Skeletal muscle cell (primary cell): ENCODE measurements around the gene FNBP1.
"Not testable (repeated sequence)": the region's sequence is repeated elsewhere in the genome, so short reads cannot be mapped to it uniquely, and the experiment has no call there.

Experiments
- DNase-seq: peaks from one replicate; pipeline ENCODE4 v3.0.0-alpha.2; 2010; ENCODE audit warnings: low read depth
- H3K4me3 ChIP-seq: 2 replicates; pipeline ENCODE4 v1.5.1; 2011; ENCODE audit warnings: low read depth, mild to moderate bottlenecking, control low read depth, low read length, moderate library complexity

FNBP1 gene

DNA sequence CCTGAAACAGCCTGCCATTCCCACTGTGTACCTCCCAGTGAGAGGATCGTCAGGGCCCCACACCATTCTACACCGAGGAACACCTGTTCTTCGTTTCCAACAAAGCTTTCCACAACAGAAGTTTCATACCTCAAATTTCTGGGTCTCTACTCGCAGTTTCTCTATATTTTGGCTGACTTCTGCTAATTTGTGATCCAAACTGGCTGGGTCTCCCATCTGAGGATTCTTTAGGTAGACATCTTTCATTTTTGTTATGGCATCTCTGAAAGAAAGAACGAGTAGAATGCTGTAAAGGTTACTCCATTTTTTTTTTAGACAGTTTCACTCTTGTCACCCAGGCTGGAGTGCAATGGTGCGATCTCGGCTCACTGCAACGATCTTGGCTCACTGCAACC, 140.3 kb downstream of the FNBP1 start:
- no peak overlapping the region for H3K4me3 ChIP-seq
- DNase-seq, result no peak

DNA sequence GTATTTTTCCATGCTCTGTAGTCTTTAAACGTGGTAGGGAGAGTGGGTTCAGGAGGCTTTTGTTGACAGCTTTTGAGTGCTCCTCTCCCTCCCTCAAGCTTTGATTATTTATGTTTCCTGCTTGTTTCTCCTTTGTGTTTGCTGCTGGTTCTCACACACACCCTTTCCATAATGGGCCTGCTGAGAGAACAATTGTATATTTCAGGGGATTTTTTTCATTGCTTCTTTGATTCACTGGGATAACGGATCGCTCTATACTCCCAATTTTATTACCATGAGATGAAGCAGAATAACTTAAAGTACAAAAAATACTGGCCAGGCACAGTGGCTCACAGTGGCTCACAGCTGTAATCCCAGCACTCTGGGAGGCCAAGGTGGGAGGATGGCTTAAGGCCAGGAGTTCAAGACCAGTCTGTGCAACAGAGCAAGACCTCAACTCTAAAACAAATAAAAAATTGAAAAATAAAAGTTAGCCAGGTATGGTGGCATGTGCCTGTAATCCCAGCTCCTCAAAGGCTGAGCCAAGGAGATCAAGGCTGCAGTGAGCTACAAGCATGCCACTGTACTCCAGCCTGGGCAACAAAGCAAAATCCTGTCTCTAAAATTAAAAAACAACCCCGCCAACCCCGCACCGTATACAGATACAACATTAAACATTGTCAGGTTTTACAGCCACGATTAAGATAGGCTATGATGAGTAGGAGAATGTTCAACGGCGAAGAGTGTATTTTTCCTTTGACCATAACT, 140.8 kb downstream of the FNBP1 start:
- no peak overlapping the region for H3K4me3 ChIP-seq
- no peak for DNase-seq

DNA sequence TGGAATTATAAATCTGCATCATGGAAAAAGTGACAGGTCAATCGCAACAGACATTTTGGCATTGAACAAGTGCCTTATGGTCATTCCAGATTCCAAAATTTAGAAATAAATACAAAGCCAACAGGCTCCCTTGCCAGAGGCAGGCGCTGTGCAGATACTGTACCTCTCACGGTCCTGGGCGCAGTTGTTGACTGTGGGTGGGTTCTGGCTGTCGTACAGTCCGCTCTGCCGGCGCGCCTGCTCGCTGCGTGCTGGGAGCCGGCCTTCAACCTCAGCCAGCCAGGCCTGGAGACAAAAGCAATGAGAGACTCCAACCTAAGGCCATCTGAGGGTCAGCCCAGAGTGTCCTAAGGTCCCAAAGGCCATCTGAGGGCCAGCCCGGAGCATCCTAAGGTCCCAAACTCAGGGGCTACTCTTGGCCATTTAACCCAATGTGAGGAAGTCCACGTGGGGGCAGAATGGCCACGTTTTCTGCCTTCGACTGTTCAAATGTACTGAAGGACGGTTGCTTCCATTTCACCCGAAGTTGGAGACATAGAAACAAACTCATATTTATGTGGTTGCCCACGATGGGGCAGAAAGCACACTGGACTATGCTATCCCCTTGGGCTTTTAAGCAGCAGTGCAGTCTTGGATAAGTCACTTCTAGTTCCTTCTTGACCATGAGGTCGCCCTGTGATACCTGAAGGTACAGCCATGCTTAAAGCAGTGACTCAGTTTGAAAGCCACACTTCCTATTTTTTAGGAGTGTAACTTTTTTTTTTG, 142.5 kb downstream of the FNBP1 start:
- H3K4me3 ChIP-seq, result no peak overlapping the region
- DNase-seq, result no peak

DNA sequence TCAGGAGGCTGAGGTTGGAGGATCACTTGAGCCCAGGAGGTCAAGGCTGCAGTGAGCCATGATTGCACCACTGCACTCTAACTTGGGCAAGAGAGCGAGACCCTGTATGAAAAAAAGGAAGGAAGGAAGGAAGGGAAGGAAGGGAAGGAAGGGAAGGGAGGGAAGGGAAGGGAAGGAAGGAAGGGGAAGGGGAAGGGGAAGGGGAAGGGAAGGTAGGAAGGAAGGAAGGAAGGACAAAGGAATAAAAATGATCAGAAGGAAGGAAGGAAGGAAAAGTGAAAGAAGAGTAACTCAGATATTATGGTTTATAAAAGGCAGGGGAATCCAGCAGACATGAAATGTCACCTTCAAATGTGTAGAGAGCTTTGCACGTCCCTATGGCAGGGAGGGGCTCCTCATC, 143.4 kb downstream of the FNBP1 start:
- H3K4me3 ChIP-seq, result no peak overlapping the region
- DNase-seq, result no peak

DNA sequence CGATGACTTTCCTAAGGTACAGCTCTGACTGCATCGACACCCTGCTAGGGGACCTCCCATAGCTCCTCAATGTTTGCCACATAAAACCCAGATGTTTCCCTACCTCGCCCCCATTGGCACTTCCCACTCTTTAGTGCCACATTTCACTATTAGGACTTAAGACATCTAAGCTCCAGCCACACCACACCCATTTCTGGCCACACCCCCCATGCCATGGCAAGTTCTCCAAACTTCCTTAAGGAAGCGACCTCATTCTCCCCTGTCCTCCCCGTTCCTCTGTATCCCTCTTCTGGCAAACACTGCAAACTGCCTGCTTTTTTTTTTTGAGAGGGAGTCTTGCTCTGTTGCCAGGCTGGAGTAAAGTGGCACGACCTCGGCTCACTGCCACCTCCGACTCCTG, 144.8 kb downstream of the FNBP1 start:
- no peak for DNase-seq
- no peak overlapping the region for H3K4me3 ChIP-seq

DNA sequence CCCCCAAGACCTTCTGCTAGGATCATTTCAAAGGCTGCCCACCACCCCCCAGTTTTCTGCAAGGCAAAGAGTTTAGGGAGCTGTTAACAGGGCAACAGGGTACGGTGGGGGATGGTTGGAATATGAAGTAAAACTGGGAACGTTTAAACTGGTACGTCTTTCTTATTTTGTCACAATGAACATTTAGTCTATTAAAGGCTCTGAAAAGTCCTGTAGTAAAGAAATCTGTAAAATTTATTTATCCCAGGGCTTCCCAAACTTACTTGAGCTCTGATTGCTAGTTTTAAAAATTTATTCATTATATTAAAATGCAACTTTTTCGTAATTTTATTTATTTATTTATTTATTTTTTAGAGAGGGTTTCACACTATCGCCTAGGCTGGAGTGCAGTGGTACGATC, 145.7 kb downstream of the FNBP1 start:
- no peak overlapping the region for H3K4me3 ChIP-seq
- DNase-seq, result no peak

DNA sequence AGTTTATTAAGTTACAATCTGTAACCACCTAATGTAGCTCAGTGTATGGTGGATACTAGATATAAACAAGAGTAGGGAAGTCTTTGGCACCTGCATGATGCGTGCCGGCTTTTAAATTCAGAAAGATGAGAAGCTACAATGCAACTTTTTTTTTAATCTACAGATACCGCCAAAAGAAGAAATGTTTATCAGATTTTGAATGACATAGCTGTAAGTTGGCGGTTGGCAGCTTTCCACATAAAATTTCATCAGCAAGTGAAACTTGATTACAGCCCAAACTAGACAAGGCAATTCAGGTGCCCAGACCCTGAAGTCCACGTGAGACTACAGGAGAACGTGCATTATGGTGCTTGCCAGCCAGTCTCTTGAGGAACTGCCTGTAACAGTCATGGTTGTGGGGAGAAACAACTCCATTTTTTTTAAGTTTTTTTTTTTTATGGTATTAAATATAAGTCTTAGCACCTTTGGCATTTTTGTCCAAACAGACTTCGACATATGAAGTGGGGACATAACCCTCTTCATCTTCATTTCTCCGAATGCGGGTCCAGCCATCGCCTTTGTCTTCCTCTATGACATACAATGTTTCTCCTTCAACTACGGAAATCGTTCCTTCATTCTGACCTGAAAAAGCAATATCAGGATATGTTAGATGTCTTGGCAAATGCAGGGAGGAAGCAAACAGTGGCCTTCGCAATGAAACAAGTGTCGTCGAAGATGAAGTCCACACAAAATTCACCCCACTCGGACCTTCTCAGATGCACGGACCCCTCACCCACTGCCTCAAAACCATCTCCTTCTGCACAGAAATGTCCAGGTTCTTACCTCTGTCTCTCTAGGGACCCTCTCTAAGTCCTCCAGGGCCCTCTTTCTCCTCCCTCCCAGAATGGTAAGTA, 147.4 kb downstream of the FNBP1 start:
- H3K4me3 ChIP-seq, result no peak overlapping the region
- DNase-seq, result no peak

DNA sequence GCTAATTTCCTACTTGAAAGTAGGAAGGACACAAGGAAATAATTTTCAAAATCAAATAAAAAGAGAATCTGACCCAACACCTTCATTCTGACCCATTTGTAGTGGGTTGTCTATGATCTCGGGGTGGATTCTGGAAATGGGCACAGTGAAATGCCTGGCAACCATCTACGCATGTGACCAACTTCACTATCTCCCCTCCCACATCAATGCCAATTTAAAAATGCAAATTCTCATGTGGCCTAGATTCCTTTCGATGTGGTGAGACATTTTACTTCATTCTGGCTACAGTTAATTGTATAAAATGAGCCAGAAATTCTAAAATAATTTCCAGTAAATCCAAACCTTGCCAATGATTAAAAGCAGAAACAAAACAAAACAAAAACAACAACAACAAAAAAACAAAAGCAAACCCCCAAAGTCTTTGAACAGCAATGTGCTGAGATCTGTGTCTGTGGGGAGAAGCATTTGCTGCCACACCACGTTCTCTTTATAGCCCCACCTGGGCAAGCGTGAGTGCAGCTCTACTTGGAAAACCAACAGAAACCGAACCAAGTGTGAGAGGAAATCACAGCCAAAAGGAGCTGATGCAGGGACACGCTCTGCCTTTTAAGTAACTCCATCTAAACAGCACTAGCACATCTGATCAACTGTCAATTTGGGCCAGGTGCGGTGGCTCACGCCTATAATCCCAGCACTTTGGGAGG, 148.7 kb downstream of the FNBP1 start:
- no peak overlapping the region for H3K4me3 ChIP-seq
- DNase-seq, result no peak

DNA sequence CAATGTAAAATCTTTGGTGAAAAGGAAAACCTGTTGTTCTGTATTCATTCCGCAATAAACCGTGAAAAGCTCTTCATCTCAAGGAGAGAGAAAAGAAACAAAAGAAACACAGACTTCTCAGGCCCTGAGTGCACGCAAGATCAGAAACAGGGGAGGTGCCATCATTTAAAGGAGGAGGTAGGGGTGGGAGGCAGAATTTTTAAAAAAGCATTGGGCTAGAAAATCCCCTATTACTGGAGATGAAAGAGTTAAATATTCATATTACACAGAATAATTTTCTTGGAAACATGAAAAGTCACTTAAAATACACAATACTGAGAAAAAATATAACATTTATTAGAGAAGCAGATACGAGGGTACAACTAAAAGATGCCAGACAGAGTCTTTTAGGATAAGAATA, 151.4 kb downstream of the FNBP1 start:
- no peak for DNase-seq
- H3K4me3 ChIP-seq, result no peak overlapping the region

DNA sequence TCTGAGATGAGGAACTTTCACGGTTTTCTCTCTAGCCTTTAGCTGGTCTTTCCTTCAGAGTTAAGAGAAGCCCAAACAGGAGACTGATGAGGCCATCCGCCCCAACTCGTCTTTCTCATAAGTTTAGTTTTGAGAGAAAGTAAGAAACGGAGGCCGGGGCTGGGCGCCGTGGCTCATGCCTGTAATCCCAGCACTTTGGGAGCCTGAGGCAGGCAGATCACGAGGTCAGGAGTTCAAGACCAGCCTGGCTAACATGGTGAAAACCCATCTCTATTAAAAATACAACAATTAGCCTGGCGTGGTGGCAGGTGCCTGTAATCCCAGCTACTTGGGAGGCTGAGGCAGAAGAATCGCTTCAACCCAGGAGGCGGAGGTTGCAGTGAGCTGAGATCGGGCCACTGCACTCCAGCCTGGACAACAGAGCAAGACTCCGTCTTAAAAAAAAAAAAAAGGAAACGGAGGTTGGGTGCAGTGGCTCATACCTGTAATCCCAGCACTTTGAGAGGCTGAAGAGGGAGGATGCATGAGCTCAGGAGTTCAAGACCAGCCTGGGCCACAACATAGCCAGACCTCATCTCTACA, 152.2 kb downstream of the FNBP1 start:
- H3K4me3 ChIP-seq, DNase-seq: not testable (repeated sequence)

DNA sequence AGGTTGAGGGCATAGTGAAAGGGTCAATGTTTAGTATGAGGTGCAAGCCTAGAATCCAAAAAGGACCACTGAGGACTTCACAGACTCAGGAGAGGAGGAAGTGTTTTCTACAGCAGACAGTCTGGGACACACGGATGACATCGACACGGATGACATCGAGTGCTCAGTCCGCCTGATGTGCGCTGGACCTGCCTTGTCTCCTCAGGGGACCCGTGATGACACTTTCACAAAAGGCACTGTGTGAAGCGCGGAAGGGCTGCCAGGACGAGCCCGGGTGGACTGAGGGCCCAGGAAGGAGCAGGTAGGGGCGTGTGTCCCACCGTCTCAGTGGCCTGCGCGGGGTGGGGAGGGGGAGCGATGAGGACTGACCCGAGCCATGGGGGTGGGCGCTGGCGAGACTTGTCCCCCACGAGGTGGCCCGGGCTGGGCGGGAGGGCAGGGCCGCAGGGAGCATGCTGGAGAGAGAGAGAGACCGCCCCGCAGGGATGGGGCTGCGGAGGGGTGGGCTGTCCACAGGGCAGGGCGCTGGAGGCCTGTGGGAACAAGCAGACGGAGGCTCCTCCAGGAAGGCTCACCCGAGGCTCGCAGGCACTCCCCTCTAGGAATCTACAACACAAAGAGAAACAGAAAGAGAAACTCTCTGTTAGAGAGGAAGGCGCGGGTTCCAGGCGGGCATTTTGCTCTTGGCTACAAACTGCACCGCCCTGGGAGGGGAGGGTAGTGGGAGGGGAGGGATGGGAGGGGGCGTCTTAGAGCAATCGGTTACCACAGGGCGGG, 152.9 kb downstream of the FNBP1 start:
- no peak for DNase-seq
- H3K4me3 ChIP-seq, result no peak overlapping the region

DNA sequence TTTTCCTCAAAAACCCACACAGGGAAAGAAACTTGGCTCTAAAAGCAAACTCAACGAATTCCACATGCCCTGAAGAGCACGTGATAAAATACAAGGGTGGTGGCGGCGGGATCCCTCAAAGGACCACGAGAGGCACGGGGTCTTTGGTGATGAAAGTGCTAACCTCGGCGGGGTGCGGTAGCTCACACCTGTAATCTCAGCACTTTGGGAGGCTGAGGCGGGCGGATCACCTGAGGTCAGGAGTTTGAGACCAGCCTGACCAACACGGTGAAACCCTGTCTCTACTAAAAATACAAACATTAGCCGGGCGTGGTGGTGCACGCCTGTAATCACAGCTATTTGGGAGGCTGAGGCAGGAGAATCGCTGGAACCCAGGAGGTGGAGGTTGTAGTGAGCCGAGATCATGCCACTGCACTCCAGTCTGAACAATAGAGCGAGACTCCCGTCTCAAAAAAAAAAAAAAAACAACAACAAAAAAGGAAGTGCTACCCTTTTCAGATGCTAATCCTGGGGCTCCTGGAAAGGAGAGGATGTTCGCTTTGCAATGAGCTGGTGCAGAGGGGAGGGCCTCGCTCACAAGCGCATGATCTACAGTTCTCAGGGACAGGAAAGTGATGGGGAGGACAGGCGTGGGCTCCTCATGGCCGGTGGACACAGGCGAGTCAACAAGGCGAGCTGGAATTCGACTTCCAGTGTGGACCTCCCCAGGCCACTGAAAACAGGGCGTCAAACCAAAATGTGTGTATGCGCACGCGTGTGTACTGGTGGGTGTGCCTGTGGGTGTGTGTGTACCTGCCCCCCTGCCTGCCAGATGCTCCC, 153.7 kb downstream of the FNBP1 start:
- DNase-seq, result no peak
- no peak overlapping the region for H3K4me3 ChIP-seq

DNA sequence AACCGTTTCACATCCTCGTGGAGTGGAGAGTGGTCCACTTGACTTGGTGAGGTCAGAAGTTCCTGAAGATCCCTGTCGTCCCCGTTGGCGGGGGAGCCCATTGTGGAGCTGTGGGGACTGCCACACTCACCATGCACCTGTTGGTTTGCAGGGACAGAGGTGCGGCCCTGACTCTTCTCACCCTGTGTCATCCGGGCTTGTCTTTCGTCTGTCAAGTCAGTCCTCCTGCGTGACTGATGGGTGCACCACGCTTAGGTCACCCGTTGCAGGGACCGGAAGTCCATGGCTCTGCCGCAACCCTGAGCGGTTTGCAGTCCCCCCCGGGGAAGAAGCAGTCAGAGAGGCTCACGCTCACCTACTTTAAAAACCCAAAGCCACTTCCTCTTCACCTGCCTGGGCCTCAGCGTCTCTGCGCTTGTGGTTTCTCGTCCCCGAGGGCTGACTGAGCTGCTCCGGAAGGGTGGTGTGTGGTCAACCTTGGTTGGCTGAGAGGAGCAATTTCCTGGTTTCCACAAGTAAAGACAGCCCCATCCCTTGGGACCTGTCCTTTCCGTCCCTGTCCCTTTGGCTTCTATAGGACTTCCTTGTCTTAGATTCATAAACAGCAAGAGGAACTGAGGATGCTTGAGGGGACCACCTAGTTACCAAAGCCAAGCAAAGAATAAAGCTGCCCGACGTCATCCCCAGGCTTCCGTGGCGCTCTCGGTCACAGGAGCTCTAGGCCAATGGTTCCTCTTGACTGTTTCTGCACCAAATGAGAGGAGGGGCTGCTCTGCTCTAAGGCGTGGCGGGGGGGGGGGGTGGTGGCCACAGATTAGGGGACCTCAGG, 154.5 kb downstream of the FNBP1 start:
- no peak for DNase-seq
- no peak overlapping the region for H3K4me3 ChIP-seq

DNA sequence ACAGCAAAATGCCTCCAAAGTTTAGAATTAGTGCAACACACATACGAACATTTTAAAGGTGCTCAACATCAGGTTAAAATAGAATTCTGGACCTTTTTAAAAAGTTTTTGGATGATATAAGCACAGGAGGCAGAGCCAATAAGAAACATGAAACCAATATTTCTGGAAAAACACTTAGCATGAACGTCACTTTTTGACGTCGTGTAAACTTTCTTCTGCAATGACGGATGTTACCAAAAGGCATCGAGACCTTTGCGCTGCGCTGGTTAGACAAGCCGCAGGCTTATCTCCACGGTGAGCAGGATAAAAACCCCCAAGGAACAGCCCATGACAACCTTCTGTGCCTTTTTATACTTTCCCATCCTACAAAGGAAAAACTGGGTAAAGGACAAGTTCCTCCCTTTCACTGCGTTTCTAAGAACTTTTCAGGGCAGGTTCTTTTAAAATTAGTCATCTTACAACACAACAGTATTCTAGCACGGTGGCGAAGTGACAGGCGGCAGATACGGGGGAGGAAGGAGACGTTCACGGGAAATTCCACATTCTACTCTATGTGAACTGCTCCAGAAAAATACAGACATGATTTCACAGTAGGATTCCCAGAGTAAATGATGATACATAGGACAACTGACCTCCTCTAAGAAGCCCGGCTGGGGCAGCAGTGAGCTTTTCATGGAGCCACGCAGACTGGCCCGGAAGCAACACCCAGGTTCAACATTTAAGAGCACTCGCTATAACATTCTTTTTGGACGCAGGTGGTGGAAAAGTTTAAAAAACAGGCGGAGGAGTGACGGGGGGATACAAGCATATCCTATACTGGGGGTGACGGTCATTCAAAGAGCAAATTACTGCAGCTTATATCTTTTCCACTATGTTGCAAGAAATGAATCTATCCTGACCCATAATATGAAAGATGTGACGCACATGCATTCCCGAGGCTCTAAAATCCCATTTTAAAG, 155.4 kb downstream of the FNBP1 start:
- H3K4me3 ChIP-seq, result no peak overlapping the region
- peak; percentile 27 for DNase-seq

DNA sequence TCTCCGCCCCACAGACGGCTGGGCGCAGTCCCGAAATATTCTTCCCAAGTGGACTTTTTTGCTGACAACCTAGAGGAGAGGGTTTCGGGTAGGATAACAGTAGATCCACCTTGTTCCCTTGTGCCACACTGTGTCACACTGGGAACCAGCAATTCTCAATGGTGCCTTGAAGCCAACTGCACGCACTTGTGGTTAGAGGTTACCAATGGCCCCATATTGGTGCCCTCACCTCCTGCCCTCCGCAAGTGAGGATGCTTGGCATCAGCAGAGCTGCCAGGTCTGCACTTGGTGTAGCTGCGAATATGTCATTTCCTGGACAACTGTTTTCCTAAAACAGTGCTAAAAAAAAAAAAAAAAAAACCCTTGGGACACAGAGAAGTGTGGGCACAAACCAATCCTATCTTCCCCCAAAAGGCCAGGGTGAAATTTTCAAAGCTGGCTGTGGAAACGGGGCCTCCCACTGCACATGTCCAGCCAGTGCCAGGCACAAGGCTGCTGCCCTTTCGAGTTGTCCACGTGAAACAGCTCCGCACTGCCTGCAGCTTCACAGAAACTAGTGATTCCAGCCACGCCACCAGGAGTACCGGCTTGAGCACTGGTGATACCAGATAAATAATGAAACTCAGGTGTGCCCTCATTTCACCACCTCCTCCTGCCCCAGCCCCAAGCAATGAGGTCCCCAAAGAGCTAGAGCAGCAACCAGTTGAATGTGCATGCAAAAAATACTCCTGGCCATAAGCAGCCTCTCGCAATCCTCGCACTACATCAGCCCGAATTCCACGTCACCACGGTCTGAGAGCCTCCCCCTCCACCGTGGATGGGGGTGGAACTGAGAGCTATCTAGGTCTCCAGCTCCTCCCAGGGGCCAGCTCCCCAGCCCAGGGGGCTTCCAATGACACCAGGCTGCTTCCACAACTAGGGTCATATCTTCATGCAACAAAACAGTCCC, 156.5 kb downstream of the FNBP1 start:
- DNase-seq, result no peak
- peak overlapping the region; percentile 3 for H3K4me3 ChIP-seq
